Activated T-cell treated with anti-CD3 and anti-CD28 coated beads for 24 hours (primary cell): ENCODE results near the gene SWT1.
"Not testable (repeated sequence)": the region's sequence is repeated elsewhere in the genome, so short reads cannot be mapped to it uniquely, and the experiment has no call there.

Experiments
- DNase-seq: peaks from one replicate; pipeline ENCODE4 v3.0.0-alpha.2; 2020; ENCODE audit warnings: low read depth

SWT1 gene

GRCh38 chr1:185245466-185245865 lies 88.5 kb downstream of the SWT1 start:
- DNase-seq: no peak

GRCh38 chr1:185249563-185249962 lies 92.6 kb downstream of the SWT1 start:
- no peak for DNase-seq

- DNase-seq: no peak
These were observed 93.1 kb downstream of the SWT1 start for GRCh38 chr1:185250063-185250462.

DNA sequence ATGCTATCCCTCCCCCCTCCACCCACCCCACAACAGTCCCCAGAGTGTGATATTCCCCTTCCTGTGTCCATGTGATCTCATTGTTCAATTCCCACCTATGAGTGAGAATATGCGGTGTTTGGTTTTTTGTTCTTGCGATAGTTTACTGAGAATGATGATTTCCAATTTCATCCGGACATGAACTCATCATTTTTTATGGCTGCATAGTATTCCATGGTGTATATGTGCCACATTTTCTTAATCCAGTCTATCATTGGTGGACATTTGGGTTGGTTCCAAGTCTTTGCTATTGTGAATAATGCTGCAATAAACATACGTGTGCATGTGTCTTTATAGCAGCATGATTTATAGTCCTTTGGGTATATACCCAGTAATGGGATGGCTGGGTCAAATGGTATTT lies 95.0 kb downstream of the SWT1 start:
- DNase-seq: not testable (repeated sequence)

- DNase-seq: not testable (repeated sequence)
These were observed 95.4 kb downstream of the SWT1 start for GRCh38 chr1:185252404-185252803.

GRCh38 chr1:185255595-185255994 lies 98.6 kb downstream of the SWT1 start:
- DNase-seq: not testable (repeated sequence)

DNA sequence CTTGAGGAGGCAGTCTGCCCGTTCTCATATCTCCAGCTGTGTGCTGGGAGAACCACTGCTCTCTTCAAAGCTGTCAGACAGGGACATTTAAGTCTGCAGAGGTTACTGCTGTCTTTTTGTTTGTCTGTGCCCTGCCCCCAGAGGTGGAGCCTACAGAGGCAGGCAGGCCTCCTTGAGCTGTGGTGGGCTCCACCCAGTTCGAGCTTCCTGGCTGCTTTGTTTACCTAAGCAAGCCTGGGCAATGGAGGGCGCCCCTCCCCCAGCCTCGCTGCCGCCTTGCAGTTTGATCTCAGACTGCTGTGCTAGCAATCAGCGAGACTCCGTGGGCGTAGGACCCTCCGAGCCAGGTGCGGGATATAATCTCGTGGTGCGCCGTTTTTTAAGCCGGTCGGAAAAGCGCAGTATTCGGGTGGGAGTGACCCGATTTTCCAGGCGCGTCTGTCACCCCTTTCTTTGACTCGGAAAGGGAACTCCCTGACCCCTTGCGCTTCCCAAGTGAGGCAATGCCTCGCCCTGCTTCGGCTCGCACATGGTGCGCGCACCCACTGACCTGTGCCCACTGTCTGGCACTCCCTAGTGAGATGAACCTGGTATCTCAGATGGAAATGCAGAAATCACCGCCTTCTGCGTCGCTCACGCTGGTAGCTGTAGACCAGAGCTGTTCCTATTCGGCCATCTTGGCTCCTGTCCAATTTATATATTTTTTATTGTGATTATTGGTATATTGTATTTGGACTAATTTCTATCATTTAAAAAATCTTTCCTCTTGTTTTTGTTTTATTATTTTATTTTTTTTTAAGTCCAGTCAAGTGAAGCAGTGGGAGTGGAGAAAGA lies 100.4 kb downstream of the SWT1 start:
- DNase-seq: not testable (repeated sequence)

- no peak for DNase-seq
These were observed 100.9 kb downstream of the SWT1 start for GRCh38 chr1:185257950-185258208.

DNA sequence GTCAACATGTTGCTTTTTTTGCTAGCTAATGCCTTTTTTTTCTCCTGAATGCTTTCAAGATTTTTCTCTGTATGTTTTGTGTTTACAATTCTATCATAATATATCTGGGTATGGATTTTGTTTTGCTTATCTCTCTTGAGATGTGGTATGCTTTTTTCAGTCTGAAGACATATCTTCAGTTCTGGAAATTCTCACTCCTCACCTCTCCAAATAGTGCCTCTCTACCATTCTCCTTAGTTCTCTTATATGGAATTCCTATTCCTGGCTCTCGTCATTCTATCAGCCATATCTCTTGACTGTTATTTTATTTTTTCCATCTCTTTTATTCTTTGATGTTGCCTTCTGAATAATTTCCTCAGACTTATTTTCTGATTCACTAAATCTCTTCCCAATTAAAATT lies 101.7 kb downstream of the SWT1 start:
- no peak for DNase-seq

DNA sequence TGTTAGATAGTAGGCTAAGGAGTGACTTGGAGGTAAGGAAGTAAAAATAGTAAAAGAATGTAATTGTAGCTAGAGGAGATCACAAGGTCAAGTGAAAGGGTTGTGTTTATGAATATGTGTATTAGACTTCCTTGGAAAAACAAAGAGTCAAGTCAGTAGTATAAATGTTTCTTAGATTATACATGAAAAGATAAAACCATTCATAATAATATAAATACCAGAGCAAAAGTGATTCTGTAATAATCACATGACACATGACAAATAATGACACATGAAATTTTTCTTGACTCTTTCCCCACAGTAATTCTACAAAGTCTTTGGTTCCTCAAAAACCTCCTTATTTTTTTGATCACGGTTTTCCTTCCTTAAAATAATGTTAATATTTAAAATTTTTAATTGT lies 103.6 kb downstream of the SWT1 start:
- DNase-seq: no peak

DNA sequence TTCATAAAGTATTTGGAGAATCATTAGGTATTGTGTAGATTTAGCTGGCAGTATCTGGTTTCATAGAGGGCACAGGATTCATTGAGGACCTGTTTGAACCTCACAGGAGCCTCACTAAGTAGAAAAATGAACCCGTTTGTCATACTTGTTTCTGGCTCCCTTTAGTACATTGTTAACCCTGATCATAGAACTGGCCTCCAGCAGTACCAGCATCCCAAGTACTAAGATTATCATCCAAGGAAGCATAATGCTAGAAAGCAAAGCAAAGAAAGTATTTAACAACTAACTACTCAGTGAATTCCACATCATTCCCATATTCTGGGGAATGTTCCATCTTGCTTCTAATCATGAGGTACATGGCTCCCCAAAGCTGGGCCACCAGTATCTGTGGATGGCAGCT lies 105.2 kb downstream of the SWT1 start:
- no peak for DNase-seq

- no peak for DNase-seq
These were observed 106.3 kb downstream of the SWT1 start for GRCh38 chr1:185263292-185263691.

- no peak for DNase-seq
These were observed 106.8 kb downstream of the SWT1 start for GRCh38 chr1:185263780-185264179.

- no peak for DNase-seq
These were observed 108.3 kb downstream of the SWT1 start for GRCh38 chr1:185265314-185265713.

DNA sequence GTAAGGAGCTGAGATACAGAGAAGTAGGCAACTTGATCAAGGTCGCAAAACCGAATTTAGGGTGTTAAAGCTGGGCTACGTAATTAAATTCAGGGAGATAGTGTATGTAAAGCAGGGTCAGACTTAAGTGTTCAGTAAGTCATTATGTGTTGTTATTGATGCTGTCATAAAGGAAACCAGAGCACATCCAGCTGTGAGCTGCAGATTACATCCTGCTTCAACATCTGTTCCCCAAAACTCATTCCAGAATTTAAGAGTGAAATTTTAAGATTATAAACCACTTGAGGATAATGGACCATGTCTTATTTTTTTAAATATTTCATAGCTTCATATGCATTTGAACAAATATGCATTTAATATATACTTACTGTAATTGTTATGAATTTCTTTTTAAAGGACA lies 110.3 kb downstream of the SWT1 start:
- DNase-seq: no peak

DNA sequence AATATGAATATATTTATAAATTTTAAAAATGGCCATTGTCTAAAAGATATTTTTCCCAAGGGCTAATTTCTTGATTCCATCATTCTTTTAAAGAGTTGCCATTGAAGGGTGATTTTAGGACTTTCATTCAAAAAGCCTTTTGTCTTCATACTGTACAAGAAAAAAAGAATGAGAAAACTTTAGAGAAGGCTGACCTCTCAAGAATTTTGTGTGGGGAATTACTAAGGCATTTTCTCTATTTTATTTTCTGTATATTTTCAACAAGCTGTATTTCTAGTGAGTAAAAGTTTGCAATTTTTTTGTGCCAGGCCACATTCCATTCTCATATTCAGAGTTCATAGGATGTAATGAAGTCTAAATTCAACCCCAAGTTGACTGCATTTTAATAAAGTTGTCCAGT lies 110.7 kb downstream of the SWT1 start:
- no peak for DNase-seq

GRCh38 chr1:185268352-185268751 lies 111.4 kb downstream of the SWT1 start:
- DNase-seq: no peak

DNA sequence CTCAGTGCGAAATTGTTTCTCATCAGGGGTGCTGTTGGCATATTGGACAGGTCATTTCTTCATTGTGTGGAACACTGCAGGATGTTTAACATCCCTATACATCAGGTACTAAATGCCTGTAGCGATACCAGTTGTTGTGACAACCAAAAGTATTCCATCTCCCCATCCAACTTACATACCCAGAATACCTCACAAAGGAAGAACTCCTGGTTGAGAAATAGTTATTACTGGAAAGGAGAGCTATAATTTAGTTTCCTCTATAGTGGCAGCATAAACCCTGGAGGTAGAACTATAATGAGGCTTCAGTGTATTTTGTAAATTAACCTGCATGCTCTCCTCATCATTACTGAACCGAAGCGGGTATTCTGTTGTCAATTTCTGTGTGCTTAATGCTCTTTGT lies 115.0 kb downstream of the SWT1 start:
- no peak for DNase-seq

- no peak for DNase-seq
These were observed 122.6 kb downstream of the SWT1 start for GRCh38 chr1:185279571-185279970.

DNA sequence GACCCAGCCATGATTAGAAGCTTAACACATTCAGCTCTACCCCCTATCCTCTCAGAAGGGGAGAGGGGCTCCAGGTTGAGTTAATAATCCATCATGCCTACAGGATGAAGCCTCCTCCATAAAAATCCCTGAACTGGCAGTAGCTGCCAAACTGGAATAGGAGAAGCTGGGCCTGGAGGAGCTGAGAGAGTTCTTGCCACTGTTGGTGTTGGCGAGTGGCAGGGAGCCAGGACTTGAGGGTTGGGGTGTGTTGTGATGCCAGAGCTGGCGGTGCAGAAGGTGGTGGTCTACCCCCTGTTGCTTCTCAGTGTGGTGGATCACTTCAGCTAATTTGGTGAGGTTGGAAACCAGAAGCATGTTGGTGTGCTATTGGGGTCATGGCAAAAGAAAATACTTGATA lies 123.6 kb downstream of the SWT1 start:
- DNase-seq: no peak

GRCh38 chr1:185281245-185281644 lies 124.3 kb downstream of the SWT1 start:
- no peak for DNase-seq

GRCh38 chr1:185284116-185284515 lies 127.1 kb downstream of the SWT1 start:
- DNase-seq: no peak

DNA sequence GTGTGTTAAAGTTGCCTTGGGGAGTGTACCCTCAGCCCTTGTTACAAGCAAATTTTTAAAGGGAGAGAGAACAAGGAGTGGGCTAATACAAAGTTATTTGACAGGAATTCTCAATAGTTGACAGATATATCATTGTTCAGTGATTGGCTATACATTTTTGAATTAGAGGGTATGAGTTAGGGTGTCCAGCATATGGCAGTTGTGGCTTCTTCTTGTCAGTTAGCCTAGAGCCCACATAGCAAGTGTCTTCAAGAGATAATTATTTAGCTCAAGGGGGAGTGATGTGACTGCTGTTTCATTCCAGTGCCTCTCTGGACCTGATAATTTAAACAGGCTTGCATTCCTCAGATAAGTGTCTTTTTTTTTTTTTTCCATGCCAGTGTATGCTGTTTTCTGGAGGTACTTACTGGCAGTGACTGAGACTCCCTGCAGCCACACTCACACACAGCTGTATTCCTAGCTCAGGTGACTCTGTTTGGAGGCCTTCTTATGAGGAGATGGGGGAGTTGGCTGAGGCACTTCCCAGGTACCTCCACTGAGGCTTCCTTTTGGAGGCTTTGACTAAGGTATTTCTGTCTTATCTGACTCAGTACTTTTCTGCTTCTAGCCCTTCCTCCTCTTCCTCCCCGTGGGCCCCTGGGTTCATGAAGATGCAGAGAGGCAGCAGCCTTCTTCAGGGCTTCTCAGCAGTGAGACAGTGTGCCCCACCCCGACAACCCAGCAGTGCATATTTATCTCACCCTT lies 127.7 kb downstream of the SWT1 start:
- DNase-seq: no peak

GRCh38 chr1:185287451-185287850 lies 130.5 kb downstream of the SWT1 start:
- DNase-seq: no peak
